ENCODE measurements around the gene PKIG. TPM values are rescaled to one million over a fixed set of nuclear protein-coding genes. Genes with fewer than 3 reads are reported as not detected.

PKIG gene
- total RNA-seq, 2 donors from 2014 or later, result 61.5 to 77.6 TPM

- H3K4me1 ChIP-seq (ENCODE audit: control insufficient read depth, insufficient read depth, low read length), result no peaks in the 10 kb centered on the region
- H3K4me1 Mint-ChIP-seq, result peaks cover 8% of the 10 kb centered on the region
- no peaks in the 10 kb centered on the region for H3K9me3 Mint-ChIP-seq
- DNase-seq, result no peak
- no peak overlapping the region for H3K4me3 ChIP-seq (ENCODE audit: low read length)
- H3K4me3 Mint-ChIP-seq, result no peak overlapping the region
- no peaks in the 10 kb centered on the region for H3K27me3 ChIP-seq (ENCODE audit: control insufficient read depth, insufficient read depth, low read length, poor library complexity, severe bottlenecking)
- H3K27ac Mint-ChIP-seq, result no peak overlapping the region
- WGBS, 2 experiments (ENCODE audit: insufficient coverage in 1 of 2, insufficient read length in 1 of 2), result 94% methylated on average over 3 of the region's 3 CpGs; no CpG with 5 or more reads in 1 of the 2 experiments
- H3K9ac ChIP-seq (ENCODE audit: extremely low read depth, low read length, poor library complexity, severe bottlenecking), result no peak overlapping the region
- no peaks in the 10 kb centered on the region for H3K9me3 ChIP-seq (ENCODE audit: control insufficient read depth, low read length)
- TF ChIP-seq, protein P1, sequence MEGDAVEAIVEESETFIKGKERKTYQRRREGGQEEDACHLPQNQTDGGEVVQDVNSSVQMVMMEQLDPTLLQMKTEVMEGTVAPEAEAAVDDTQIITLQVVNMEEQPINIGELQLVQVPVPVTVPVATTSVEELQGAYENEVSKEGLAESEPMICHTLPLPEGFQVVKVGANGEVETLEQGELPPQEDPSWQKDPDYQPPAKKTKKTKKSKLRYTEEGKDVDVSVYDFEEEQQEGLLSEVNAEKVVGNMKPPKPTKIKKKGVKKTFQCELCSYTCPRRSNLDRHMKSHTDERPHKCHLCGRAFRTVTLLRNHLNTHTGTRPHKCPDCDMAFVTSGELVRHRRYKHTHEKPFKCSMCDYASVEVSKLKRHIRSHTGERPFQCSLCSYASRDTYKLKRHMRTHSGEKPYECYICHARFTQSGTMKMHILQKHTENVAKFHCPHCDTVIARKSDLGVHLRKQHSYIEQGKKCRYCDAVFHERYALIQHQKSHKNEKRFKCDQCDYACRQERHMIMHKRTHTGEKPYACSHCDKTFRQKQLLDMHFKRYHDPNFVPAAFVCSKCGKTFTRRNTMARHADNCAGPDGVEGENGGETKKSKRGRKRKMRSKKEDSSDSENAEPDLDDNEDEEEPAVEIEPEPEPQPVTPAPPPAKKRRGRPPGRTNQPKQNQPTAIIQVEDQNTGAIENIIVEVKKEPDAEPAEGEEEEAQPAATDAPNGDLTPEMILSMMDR (conservative IDR thresholded peaks at IDR 0.05), result no peak
- no peak overlapping the region for H3K27ac ChIP-seq (ENCODE audit: low read depth, low read length)
- no peaks in the 10 kb centered on the region for H3K27me3 Mint-ChIP-seq (ENCODE audit: insufficient read depth)
- H3K36me3 Mint-ChIP-seq (ENCODE audit: low read depth), result peaks cover 8% of the 10 kb centered on the region
- H3K36me3 ChIP-seq (ENCODE audit: control insufficient read depth, insufficient read depth, low read length), result no peaks in the 10 kb centered on the region
Measured at GRCh38 chr20:44566018-44566417, 16.4 kb upstream of the PKIG start.

GRCh38 chr20:44566811-44567210 is 15.6 kb upstream of the PKIG start:
- TF ChIP-seq, protein P1 (conservative IDR thresholded peaks at IDR 0.05), result no peak
- H3K36me3 ChIP-seq (ENCODE audit: control insufficient read depth, insufficient read depth, low read length), result no peaks in the 10 kb centered on the region
- Mint-ChIP-seq H3K4me1 (peaks cover 12% of the 10 kb centered on the region), H3K9me3 (no peaks in the 10 kb centered on the region), H3K27me3 (ENCODE audit: insufficient read depth) (no peaks in the 10 kb centered on the region), H3K36me3 (ENCODE audit: low read depth) (peaks cover 4% of the 10 kb centered on the region), H3K4me3 (no peak overlapping the region), H3K27ac (no peak overlapping the region)
- H3K4me3 ChIP-seq (ENCODE audit: low read length), result no peak overlapping the region
- no peak overlapping the region for H3K9ac ChIP-seq (ENCODE audit: extremely low read depth, low read length, poor library complexity, severe bottlenecking)
- no peaks in the 10 kb centered on the region for H3K4me1 ChIP-seq (ENCODE audit: control insufficient read depth, insufficient read depth, low read length)
- no peaks in the 10 kb centered on the region for H3K27me3 ChIP-seq (ENCODE audit: control insufficient read depth, insufficient read depth, low read length, poor library complexity, severe bottlenecking)
- DNase-seq, result no peak
- no peak overlapping the region for H3K27ac ChIP-seq (ENCODE audit: low read depth, low read length)
- no peaks in the 10 kb centered on the region for H3K9me3 ChIP-seq (ENCODE audit: control insufficient read depth, low read length)

GRCh38 chr20:44570367-44570766 is 12.0 kb upstream of the PKIG start:
- no peak overlapping the region for H3K4me3 ChIP-seq (ENCODE audit: low read length)
- no peak for DNase-seq
- 100% methylated on average over 1 of the region's 1 CpG for WGBS, 2 experiments (ENCODE audit: insufficient coverage in 1 of 2, insufficient read length in 1 of 2)
- no peaks in the 10 kb centered on the region for H3K27me3 ChIP-seq (ENCODE audit: control insufficient read depth, insufficient read depth, low read length, poor library complexity, severe bottlenecking)
- no peak overlapping the region for H3K27ac Mint-ChIP-seq
- H3K9me3 ChIP-seq (ENCODE audit: control insufficient read depth, low read length), result no peaks in the 10 kb centered on the region
- H3K27ac ChIP-seq (ENCODE audit: low read depth, low read length), result no peak overlapping the region
- no peaks in the 10 kb centered on the region for H3K9me3 Mint-ChIP-seq
- H3K36me3 ChIP-seq (ENCODE audit: control insufficient read depth, insufficient read depth, low read length), result no peaks in the 10 kb centered on the region
- peaks cover 3% of the 10 kb centered on the region for H3K4me1 ChIP-seq (ENCODE audit: control insufficient read depth, insufficient read depth, low read length)
- peaks cover 2% of the 10 kb centered on the region for H3K36me3 Mint-ChIP-seq (ENCODE audit: low read depth)
- peaks cover 17% of the 10 kb centered on the region for H3K4me1 Mint-ChIP-seq
- H3K27me3 Mint-ChIP-seq (ENCODE audit: insufficient read depth), result no peaks in the 10 kb centered on the region
- no peak overlapping the region for H3K4me3 Mint-ChIP-seq
- H3K9ac ChIP-seq (ENCODE audit: extremely low read depth, low read length, poor library complexity, severe bottlenecking), result no peak overlapping the region
- TF ChIP-seq, protein P1 (conservative IDR thresholded peaks at IDR 0.05), result no peak
